ENCODE data around the gene KRTAP10-11.
"Not testable (repeated sequence)": the region's sequence is repeated elsewhere in the genome, so short reads cannot be mapped to it uniquely, and the experiment has no call there.

Gene KRTAP10-11

GRCh38 chr21:44667612-44668011 is 21.4 kb downstream of the KRTAP10-11 start:
- no peak for DNase-seq

- no peak for DNase-seq
Observed at GRCh38 chr21:44670642-44671432, 24.6 kb downstream of the KRTAP10-11 start.

- no peak for DNase-seq
Observed at GRCh38 chr21:44671911-44672310, 25.7 kb downstream of the KRTAP10-11 start.

GRCh38 chr21:44677881-44678280 is 31.7 kb downstream of the KRTAP10-11 start:
- no peak for DNase-seq

GRCh38 chr21:44681152-44681551 is 34.9 kb downstream of the KRTAP10-11 start:
- no peak for DNase-seq

- no peak for DNase-seq
Observed at GRCh38 chr21:44681861-44682579, 35.8 kb downstream of the KRTAP10-11 start, which contains the start of gene KRTAP12-1. Gene KRTAP12-1, minus strand, starts transcription at chr21:44682163. Its CDS starts 40 bp downstream, at chr21:44682123.

GRCh38 chr21:44682580-44683151 is 36.5 kb downstream of the KRTAP10-11 start:
- no peak for DNase-seq

- no peak for DNase-seq
Observed at GRCh38 chr21:44684077-44684476, 37.9 kb downstream of the KRTAP10-11 start.

GRCh38 chr21:44684483-44684882 is 38.3 kb downstream of the KRTAP10-11 start:
- DNase-seq: no peak

- not testable (repeated sequence) for DNase-seq
Observed at GRCh38 chr21:44685050-44685449, 38.8 kb downstream of the KRTAP10-11 start.

GRCh38 chr21:44686000-44686781 is 40.0 kb downstream of the KRTAP10-11 start:
- no peak for DNase-seq

- no peak for DNase-seq
Observed at GRCh38 chr21:44686843-44687561, 40.8 kb downstream of the KRTAP10-11 start.

- no peak for DNase-seq
Observed at GRCh38 chr21:44687671-44688070, 41.5 kb downstream of the KRTAP10-11 start.

GRCh38 chr21:44689740-44690139 is 43.5 kb downstream of the KRTAP10-11 start:
- DNase-seq: not testable (repeated sequence)

GRCh38 chr21:44691686-44692085 is 45.5 kb downstream of the KRTAP10-11 start:
- DNase-seq: no peak

- no peak for DNase-seq
Observed at GRCh38 chr21:44692798-44693512, 46.7 kb downstream of the KRTAP10-11 start.

- DNase-seq: no peak
Observed at GRCh38 chr21:44694776-44695175, 48.6 kb downstream of the KRTAP10-11 start.

GRCh38 chr21:44695184-44695583 is 49.0 kb downstream of the KRTAP10-11 start:
- no peak for DNase-seq

GRCh38 chr21:44695641-44696040 is 49.4 kb downstream of the KRTAP10-11 start:
- no peak for DNase-seq

- DNase-seq: no peak
Observed at GRCh38 chr21:44696572-44696971, 50.4 kb downstream of the KRTAP10-11 start.

Measured in CD4-positive, alpha-beta T cell treated with Interferon alpha-2 for 1 hour (primary cell).